Activated CD4-positive, alpha-beta T cell treated with anti-CD3 and anti-CD28 coated beads, Interleukin-2, amount 10 ng/mL, durations not matched to agents 7 days and 5 days (primary cell): ENCODE results near the gene BSPRY. TPM values are rescaled to one million over a fixed set of nuclear protein-coding genes. Genes with fewer than 3 reads are reported as not detected.

Source experiments
- CTCF ChIA-PET: fragments of 350-600 bp; sonication (Branson Sonifier 250); formaldehyde crosslinking; loops from one replicate; lab custom pipeline; 2021; ENCODE audit warnings: antibody characterized with exemption; lab: Charles Lee
- POLR2A ChIA-PET: fragments of 350-600 bp; sonication (Branson Sonifier 250); formaldehyde crosslinking; loops from one replicate; lab custom pipeline; 2021; ENCODE audit warnings: antibody characterized with exemption; lab: Charles Lee
- DNase-seq: peaks from one replicate; pipeline ENCODE4 v3.0.0-alpha.2; 2020
- H3K27ac Mint-ChIP-seq: one replicate; pipeline ENCODE4 v1.8.0; 2021; ENCODE audit warnings: mild to moderate bottlenecking, moderate library complexity, mixed read lengths
- H3K27me3 Mint-ChIP-seq: one replicate; pipeline ENCODE4 v1.8.0; 2021; ENCODE audit warnings: mixed read lengths
- H3K36me3 Mint-ChIP-seq: one replicate; pipeline ENCODE4 v1.8.0; 2021; ENCODE audit warnings: low read depth, mixed read lengths
- H3K4me1 Mint-ChIP-seq: one replicate; pipeline ENCODE4 v1.8.0; 2021; ENCODE audit warnings: mixed read lengths
- H3K4me3 Mint-ChIP-seq: one replicate; pipeline ENCODE4 v1.8.0; 2021; ENCODE audit warnings: mild to moderate bottlenecking, moderate library complexity, mixed read lengths
- H3K9me3 Mint-ChIP-seq: one replicate; pipeline ENCODE4 v1.8.0; 2021; ENCODE audit warnings: mixed read lengths
- total RNA-seq, 2 experiments: library from RNA; stranded (reverse); gene quantifications; one replicate each; pipeline ENCODE4 v1.2.3, GENCODE V29; 2021

BSPRY gene
- 1 to 10 TPM; 2.0 to 2.3 TPM for total RNA-seq

DNA sequence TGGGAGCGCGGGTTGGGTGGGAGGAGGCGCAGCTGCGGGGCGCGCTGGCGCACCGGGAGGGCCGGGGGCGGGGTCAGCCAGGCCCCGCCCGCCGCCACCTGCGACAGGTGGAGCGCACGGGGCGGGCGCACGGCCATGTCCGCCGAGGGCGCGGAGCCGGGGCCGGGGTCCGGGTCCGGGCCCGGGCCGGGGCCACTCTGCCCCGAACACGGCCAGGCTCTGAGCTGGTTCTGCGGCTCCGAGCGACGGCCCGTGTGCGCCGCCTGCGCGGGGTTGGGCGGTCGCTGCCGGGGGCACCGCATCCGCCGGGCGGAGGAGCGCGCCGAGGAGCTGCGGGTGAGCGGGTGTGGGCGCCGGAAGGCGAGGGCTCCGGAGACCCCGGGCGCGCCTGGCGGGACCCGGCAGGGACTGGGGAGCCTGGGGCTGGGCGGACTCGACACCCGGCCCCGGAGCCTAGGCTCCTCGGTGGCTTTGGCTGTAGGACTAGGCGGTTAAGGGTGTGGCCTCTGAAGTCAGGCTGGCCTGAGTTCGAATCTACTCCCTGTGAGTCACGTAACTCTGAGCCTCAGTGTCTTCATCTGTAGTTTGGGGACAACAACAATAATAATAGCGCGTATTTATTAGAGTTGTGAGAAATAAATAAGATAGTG, at the start of gene BSPRY:
BSPRY (plus strand) TSS at position 97 of the 650 bp plus-strand sequence; CDS start at position 136, 39 bp downstream.
- Mint-ChIP-seq H3K27me3 (peaks cover 26% of the 10 kb centered on the region), H3K27ac (peak within 1 kb of the TSS; percentile 78), H3K4me1 (peaks cover 35% of the 10 kb centered on the region), H3K36me3 (peaks cover 1% of the 10 kb centered on the region), H3K9me3 (no peaks in the 10 kb centered on the region), H3K4me3 (peak within 1 kb of the TSS; percentile 78)
- peak; percentile 31 for DNase-seq
- CTCF ChIA-PET, result interaction anchor here (0.6 to 5.2 kb wide), 10 partner anchors 8 to 76 kb away, joined by 3 to 34 read pairs (median 6); partner anchors contain the start of genes ALAD, CDC26, PRPF4 and WDR31
- POLR2A ChIA-PET, result interaction anchor here (0.6 kb wide), 1 partner anchor 189 kb away, joined by 3 read pairs; no protein-coding TSS in a partner anchor

- H3K36me3 Mint-ChIP-seq, result no peaks in the 10 kb centered on the region
- H3K27ac Mint-ChIP-seq, result no peak overlapping the region
- H3K9me3 Mint-ChIP-seq, result no peaks in the 10 kb centered on the region
- H3K27me3 Mint-ChIP-seq, result peaks cover 19% of the 10 kb centered on the region
- ChIA-PET CTCF (interaction anchor here (0.8 kb wide), 1 partner anchor 9 kb away, joined by 3 read pairs; no protein-coding TSS in a partner anchor), POLR2A (no interaction called here)
- no peak for DNase-seq
- no peak overlapping the region for H3K4me3 Mint-ChIP-seq
- peaks cover 2% of the 10 kb centered on the region for H3K4me1 Mint-ChIP-seq
These were observed 49.5 kb upstream of the BSPRY start for GRCh38 chr9:113299800-113300292.

- no peak for DNase-seq
- Mint-ChIP-seq H3K4me3 (no peak overlapping the region), H3K4me1 (peaks cover 2% of the 10 kb centered on the region), H3K27me3 (peaks cover 19% of the 10 kb centered on the region), H3K27ac (no peak overlapping the region), H3K9me3 (no peaks in the 10 kb centered on the region), H3K36me3 (no peaks in the 10 kb centered on the region)
- ChIA-PET POLR2A (no interaction called here), CTCF (interaction anchor here (0.8 to 1.2 kb wide), 2 partner anchors 14 to 16 kb away, joined by 3 to 5 read pairs; no protein-coding TSS in a partner anchor)
These were observed 47.8 kb upstream of the BSPRY start for GRCh38 chr9:113301548-113301947.

DNA sequence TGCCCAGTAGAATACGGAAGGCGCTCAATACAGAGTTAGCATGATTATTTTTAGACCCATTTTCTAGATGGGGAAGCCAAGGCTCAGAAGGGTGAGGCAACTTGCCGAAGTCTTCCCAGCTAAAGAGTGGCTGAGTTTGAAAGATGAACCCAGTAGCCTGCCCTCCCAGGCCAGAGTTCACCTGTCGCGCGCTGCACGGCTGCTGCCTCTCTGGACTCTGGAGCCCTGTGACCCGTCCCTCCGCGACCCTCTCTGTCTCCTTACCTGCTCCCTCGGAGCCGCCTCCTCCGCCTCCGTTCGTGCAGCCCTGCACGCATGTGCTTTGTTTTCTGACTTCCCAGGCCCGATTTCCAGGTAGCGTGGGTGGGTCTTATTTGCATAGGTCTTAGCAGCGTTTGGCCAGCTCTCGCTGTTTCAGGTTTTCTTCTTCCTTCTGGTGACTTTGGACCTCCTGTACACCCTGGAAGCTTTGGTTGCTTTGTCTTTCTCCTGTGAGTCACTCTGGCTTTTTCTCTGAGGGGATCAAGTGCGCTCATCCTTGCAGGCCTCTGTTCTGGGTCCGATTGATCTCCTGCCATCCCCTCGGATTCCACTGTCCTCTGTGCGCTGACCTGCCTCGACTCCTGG, 46.4 kb upstream of the BSPRY start, which contains the start of gene RNF183:
RNF183 (minus strand) TSS at position 585 of the 627 bp plus-strand sequence. CDS start 5,192 bp downstream, outside the sequence.
- peaks cover 19% of the 10 kb centered on the region for H3K27me3 Mint-ChIP-seq
- H3K4me3 Mint-ChIP-seq, result no peak within 1 kb of the TSS
- DNase-seq, result no peak
- no peaks in the 10 kb centered on the region for H3K9me3 Mint-ChIP-seq
- H3K36me3 Mint-ChIP-seq, result no peaks in the 10 kb centered on the region
- no peak within 1 kb of the TSS for H3K27ac Mint-ChIP-seq
- CTCF ChIA-PET, result interaction anchor here (1.0 kb wide), 1 partner anchor 98 kb away, joined by 3 read pairs; the partner anchor contains the start of gene ALAD
- POLR2A ChIA-PET, result no interaction called here
- H3K4me1 Mint-ChIP-seq, result peaks cover 2% of the 10 kb centered on the region

GRCh38 chr9:113306566-113306965, 42.8 kb upstream of the BSPRY start:
- Mint-ChIP-seq H3K4me3 (no peak overlapping the region), H3K27ac (no peak overlapping the region), H3K36me3 (no peaks in the 10 kb centered on the region), H3K9me3 (no peaks in the 10 kb centered on the region), H3K4me1 (no peaks in the 10 kb centered on the region), H3K27me3 (peaks cover 4% of the 10 kb centered on the region)
- DNase-seq, result no peak
- ChIA-PET POLR2A (no interaction called here), CTCF (no interaction called here)

- Mint-ChIP-seq H3K9me3 (no peaks in the 10 kb centered on the region), H3K27me3 (no peaks in the 10 kb centered on the region), H3K36me3 (no peaks in the 10 kb centered on the region), H3K4me3 (no peak overlapping the region), H3K4me1 (no peaks in the 10 kb centered on the region), H3K27ac (no peak overlapping the region)
- POLR2A ChIA-PET, result no interaction called here
- no peak for DNase-seq
- CTCF ChIA-PET, result interaction anchor here (1.0 kb wide), 1 partner anchor 98 kb away, joined by 3 read pairs; no protein-coding TSS in a partner anchor
These were observed 41.9 kb upstream of the BSPRY start for GRCh38 chr9:113307396-113307975.

DNA sequence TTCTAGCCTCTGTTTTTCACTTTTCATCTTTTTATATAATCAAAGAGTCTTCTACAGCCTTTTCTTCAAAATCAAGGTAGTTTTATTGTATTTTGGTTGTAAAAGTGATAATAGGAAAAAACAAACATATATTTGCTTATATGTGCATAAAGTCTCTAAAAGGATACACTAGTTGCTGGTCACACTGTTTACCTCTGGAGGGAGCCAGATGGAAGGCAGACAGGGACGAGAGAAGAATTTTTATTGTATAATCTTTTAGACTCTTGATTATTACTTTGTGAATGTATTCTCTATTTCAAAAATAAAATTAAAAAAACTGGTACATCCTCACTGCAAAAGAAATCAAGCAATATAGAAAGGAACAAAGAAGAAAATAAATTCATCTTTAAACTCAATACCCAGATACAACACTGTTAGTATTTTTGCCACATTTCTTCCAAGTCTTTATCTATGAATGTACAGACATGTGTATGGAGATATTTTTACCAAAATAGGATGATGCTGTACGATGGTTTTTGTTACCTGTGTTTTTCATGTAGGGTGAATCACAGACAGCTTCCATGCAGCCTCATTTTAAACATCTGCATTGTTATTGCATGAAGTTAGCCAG, 40.0 kb upstream of the BSPRY start:
- ChIA-PET POLR2A (no interaction called here), CTCF (interaction anchor here (0.6 to 1.5 kb wide), 3 partner anchors 18 to 92 kb away, joined by 3 to 5 read pairs (median 4); partner anchors contain the start of gene ALAD)
- no peaks in the 10 kb centered on the region for H3K36me3 Mint-ChIP-seq
- peak; percentile 50 for DNase-seq
- no peak overlapping the region for H3K4me3 Mint-ChIP-seq
- H3K4me1 Mint-ChIP-seq, result no peaks in the 10 kb centered on the region
- no peaks in the 10 kb centered on the region for H3K9me3 Mint-ChIP-seq
- no peaks in the 10 kb centered on the region for H3K27me3 Mint-ChIP-seq
- H3K27ac Mint-ChIP-seq, result no peak overlapping the region

DNA sequence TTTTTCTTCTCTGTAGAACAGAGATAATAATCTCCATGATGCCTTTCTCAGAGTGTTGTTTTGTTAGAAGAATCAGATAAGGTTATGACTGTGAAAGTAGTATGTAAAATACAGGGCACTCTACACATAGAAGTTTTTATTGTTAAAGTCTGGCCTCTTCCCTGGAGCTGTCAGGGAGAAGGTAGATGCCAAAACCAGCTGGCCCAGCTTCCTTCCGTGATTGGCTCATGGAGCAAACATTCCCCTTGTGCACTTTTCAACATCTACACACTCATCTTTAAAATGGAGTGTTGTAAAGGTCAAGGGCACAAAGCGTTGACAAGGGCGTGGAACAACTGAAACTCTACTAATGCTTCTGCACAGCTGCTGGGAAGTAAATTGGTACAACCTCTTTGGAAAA, 38.8 kb upstream of the BSPRY start:
- H3K4me3 Mint-ChIP-seq, result no peak overlapping the region
- H3K4me1 Mint-ChIP-seq, result no peaks in the 10 kb centered on the region
- no peaks in the 10 kb centered on the region for H3K27me3 Mint-ChIP-seq
- no peak overlapping the region for H3K27ac Mint-ChIP-seq
- H3K9me3 Mint-ChIP-seq, result no peaks in the 10 kb centered on the region
- H3K36me3 Mint-ChIP-seq, result no peaks in the 10 kb centered on the region
- CTCF ChIA-PET, result interaction anchor here (1.0 to 1.5 kb wide), 2 partner anchors 17 to 90 kb away, joined by 3 to 5 read pairs; partner anchors contain the start of gene ALAD
- POLR2A ChIA-PET, result no interaction called here
- DNase-seq, result no peak

- no peaks in the 10 kb centered on the region for H3K27me3 Mint-ChIP-seq
- POLR2A ChIA-PET, result no interaction called here
These were observed 37.4 kb upstream of the BSPRY start for GRCh38 chr9:113311961-113312360.

DNA sequence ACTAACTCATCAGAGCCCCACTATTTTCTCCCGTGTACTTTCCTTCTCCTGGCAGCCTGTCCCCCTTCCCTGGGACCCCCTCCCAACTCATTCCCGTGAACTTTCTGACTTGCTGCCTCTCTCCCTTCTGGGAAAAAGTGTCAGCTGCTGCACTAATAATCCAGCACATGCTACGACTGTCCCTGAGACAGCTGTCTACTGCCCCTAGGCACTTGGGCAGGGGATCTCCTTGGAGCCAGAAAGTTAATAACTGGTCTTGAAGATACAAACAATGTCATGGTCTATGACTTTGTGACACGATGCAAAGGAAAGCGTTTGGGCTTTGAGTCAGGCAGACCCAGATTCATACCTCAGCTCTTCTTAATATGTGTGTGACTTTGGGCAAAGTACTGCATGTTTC, 36.1 kb upstream of the BSPRY start:
- Mint-ChIP-seq H3K9me3 (no peaks in the 10 kb centered on the region), H3K27me3 (no peaks in the 10 kb centered on the region), H3K4me3 (no peak overlapping the region), H3K36me3 (no peaks in the 10 kb centered on the region), H3K27ac (no peak overlapping the region), H3K4me1 (no peaks in the 10 kb centered on the region)
- no peak for DNase-seq
- POLR2A ChIA-PET, result interaction anchor here (0.6 kb wide), 1 partner anchor 100 kb away, joined by 3 read pairs; no protein-coding TSS in a partner anchor
- CTCF ChIA-PET, result interaction anchor here (1.2 kb wide), 1 partner anchor 344 kb away, joined by 4 read pairs; no protein-coding TSS in a partner anchor

More at GRCh38 chr9:113311961-113312360, 37.4 kb upstream of the BSPRY start:
- Mint-ChIP-seq H3K27ac (no peak overlapping the region), H3K9me3 (no peaks in the 10 kb centered on the region), H3K4me3 (no peak overlapping the region), H3K4me1 (no peaks in the 10 kb centered on the region), H3K36me3 (no peaks in the 10 kb centered on the region)
- CTCF ChIA-PET, result interaction anchor here (0.5 to 1.5 kb wide), 2 partner anchors 16 to 1453 kb away, joined by 3 read pairs; no protein-coding TSS in a partner anchor
- DNase-seq, result no peak

DNA sequence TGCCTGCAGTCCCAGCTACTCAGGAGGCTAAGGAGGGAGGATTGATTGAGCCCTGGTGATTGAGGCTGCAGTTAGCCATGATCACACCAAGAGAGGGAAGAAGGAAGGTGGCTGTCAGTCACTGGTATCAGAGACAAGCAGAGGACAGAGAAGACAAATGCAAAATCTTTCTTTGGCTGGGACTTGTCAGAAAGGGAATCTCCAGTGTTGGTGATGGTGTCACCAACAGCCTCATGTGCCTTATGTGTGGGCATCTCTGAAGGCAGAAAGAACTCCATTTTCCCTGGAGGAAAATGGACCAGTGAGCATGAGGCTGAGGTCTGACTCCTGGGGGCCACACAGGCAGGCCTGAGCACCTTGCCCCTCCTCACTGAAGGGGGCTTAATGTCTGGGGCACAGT, 34.1 kb upstream of the BSPRY start:
- POLR2A ChIA-PET, result no interaction called here
- Mint-ChIP-seq H3K36me3 (no peaks in the 10 kb centered on the region), H3K4me1 (no peaks in the 10 kb centered on the region), H3K27ac (no peak overlapping the region), H3K27me3 (no peaks in the 10 kb centered on the region), H3K4me3 (no peak overlapping the region), H3K9me3 (no peaks in the 10 kb centered on the region)
- CTCF ChIA-PET, result interaction anchor here (1.2 to 1.5 kb wide), 2 partner anchors 14 to 19 kb away, joined by 3 to 5 read pairs; no protein-coding TSS in a partner anchor
- no peak for DNase-seq

GRCh38 chr9:113316030-113316429, 33.3 kb upstream of the BSPRY start:
- Mint-ChIP-seq H3K9me3 (no peaks in the 10 kb centered on the region), H3K4me1 (no peaks in the 10 kb centered on the region), H3K4me3 (no peak overlapping the region), H3K27ac (no peak overlapping the region), H3K36me3 (no peaks in the 10 kb centered on the region), H3K27me3 (no peaks in the 10 kb centered on the region)
- POLR2A ChIA-PET, result no interaction called here
- DNase-seq, result no peak
- CTCF ChIA-PET, result interaction anchor here (0.6 kb wide), 1 partner anchor 19 kb away, joined by 3 read pairs; no protein-coding TSS in a partner anchor
